ENCODE measurements around the gene EPB41L4A. TPM values are rescaled to one million over a fixed set of nuclear protein-coding genes. Genes with fewer than 3 reads are reported as not detected.

The EPB41L4A gene
- total and polyA plus RNA-seq, 2 donors (not counting 3 experiments of a cell fraction or from before 2014, with no cell fraction given): 6.0 to 17.9 TPM

- no peak for FAIRE-seq
- no peak overlapping the region for H3K27ac ChIP-seq (ENCODE audit: insufficient read depth, low read depth, low read length)
- CTCF ChIA-PET: interaction anchor here (1.3 kb wide), 1 partner anchor 13 kb away, joined by 3 read pairs; no protein-coding TSS in a partner anchor
These were observed 65.4 kb downstream of the EPB41L4A start for GRCh38 chr5:112353678-112354077.

DNA sequence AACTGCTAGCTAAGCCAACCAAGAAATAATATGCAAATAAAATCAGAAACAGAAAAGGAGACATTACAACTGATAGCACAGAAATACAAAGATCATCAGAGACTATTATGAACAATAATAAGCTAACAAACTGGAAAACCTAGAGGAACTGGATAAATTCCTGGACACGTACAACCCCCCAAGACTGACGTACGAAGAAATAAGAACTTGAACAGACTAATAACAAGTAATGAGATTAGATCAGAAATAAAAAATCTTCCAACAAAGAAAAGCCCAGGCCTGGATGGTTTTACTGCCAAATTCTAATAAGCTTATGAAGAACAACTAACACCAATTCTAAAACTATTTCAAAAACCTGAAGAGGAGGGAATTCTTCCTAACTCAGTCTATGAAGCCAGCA lies 67.9 kb downstream of the EPB41L4A start:
- dilution Hi-C loops (cut with MboI; ENCODE audit: extremely low pct_ligation_motif_present, low sequenced_read_pairs) (no loop called here), intact Hi-C loops (cut with micrococcal nuclease) (no loop called here)
- TF ChIP-seq POLR2A (IDR thresholded peaks at IDR 0.05; ENCODE audit: low read depth, low read length) (no peak), MYC (IDR thresholded peaks at IDR 0.05; ENCODE audit: low read depth, low read length) (no peak), POLR2AphosphoS5 (IDR thresholded peaks at IDR 0.05; ENCODE audit: insufficient read depth, low read depth, low read length) (no peak), EZH2 (IDR thresholded peaks at IDR 0.05; ENCODE audit: borderline replicate concordance, low read depth, low read length, severe bottlenecking) (no peak), GATA2 (IDR thresholded peaks at IDR 0.05; ENCODE audit: insufficient read depth, insufficient read length, low read depth, low read length) (no peak)
- TF ChIP-seq, protein P1, sequence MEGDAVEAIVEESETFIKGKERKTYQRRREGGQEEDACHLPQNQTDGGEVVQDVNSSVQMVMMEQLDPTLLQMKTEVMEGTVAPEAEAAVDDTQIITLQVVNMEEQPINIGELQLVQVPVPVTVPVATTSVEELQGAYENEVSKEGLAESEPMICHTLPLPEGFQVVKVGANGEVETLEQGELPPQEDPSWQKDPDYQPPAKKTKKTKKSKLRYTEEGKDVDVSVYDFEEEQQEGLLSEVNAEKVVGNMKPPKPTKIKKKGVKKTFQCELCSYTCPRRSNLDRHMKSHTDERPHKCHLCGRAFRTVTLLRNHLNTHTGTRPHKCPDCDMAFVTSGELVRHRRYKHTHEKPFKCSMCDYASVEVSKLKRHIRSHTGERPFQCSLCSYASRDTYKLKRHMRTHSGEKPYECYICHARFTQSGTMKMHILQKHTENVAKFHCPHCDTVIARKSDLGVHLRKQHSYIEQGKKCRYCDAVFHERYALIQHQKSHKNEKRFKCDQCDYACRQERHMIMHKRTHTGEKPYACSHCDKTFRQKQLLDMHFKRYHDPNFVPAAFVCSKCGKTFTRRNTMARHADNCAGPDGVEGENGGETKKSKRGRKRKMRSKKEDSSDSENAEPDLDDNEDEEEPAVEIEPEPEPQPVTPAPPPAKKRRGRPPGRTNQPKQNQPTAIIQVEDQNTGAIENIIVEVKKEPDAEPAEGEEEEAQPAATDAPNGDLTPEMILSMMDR (IDR thresholded peaks at IDR 0.05; ENCODE audit: extremely low read depth in 1 of 2, insufficient read depth in 1 of 2, low read depth in 1 of 2, low read length in 2 of 2): no peak
- TF ChIP-seq, protein P2, sequence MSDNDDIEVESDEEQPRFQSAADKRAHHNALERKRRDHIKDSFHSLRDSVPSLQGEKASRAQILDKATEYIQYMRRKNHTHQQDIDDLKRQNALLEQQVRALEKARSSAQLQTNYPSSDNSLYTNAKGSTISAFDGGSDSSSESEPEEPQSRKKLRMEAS (IDR thresholded peaks at IDR 0.05; ENCODE audit: insufficient read depth, insufficient read length): no peak
- no peaks in the 10 kb centered on the region for H3K36me3 ChIP-seq (ENCODE audit: control insufficient read depth in 2 of 2, extremely low read depth in 1 of 2, insufficient read depth in 2 of 2, low read length in 2 of 2)
- H3K9me3 ChIP-seq (replicated peaks; ENCODE audit: control insufficient read depth, insufficient read depth, low read length): no peaks in the 10 kb centered on the region
- H3K79me2 ChIP-seq (ENCODE audit: control insufficient read depth, insufficient read depth, low read length): no peaks in the 10 kb centered on the region
- no peaks in the 10 kb centered on the region for H4K20me1 ChIP-seq (replicated peaks; ENCODE audit: control insufficient read depth, extremely low read depth, insufficient read depth, low read length)
- peaks cover 8% of the 10 kb centered on the region for H3K4me1 ChIP-seq (ENCODE audit: control insufficient read depth, extremely low read depth, insufficient read depth, low read length)
- no peak overlapping the region for H3K4me3 ChIP-seq (replicated peaks in 1 of 3; ENCODE audit: insufficient read depth in 1 of 3, low read depth in 1 of 3, low read length in 3 of 3)
- no peak overlapping the region for H2AFZ ChIP-seq (ENCODE audit: low read depth, low read length)
- CTCF ChIA-PET: interaction anchor here (1.0 to 1.3 kb wide), 6 partner anchors 16 to 141 kb away, joined by 3 to 5 read pairs (median 4); no protein-coding TSS in a partner anchor
- no TSS peak for BruUV-seq (replicated peaks)
- H3K9ac ChIP-seq (replicated peaks; ENCODE audit: extremely low read depth, insufficient read depth, low read length): no peak overlapping the region
- DNase-seq (ENCODE audit: low read depth, low spot score): peak; percentile 47
- peak overlapping the region; percentile 18 for H3K4me2 ChIP-seq (ENCODE audit: insufficient read depth, low read length)
- POLR2A ChIA-PET: no interaction called here
- H3K9me1 ChIP-seq (replicated peaks; ENCODE audit: control insufficient read depth, extremely low read depth, insufficient read depth, low read length): no peaks in the 10 kb centered on the region
- FAIRE-seq: no peak
- H3K27ac ChIP-seq (ENCODE audit: insufficient read depth, low read depth, low read length): peak overlapping the region; percentile 10
- H3K27me3 ChIP-seq (ENCODE audit: control insufficient read depth in 2 of 2, insufficient read depth in 2 of 2, low read length in 2 of 2): no peaks in the 10 kb centered on the region

More at GRCh38 chr5:112353678-112354077, 65.4 kb downstream of the EPB41L4A start:
- TF ChIP-seq FOS (IDR thresholded peaks at IDR 0.05; ENCODE audit: borderline replicate concordance, insufficient read depth, low read length): no peak
- no peak for TF ChIP-seq GATA2 (IDR thresholded peaks at IDR 0.05; ENCODE audit: insufficient read depth, insufficient read length, low read depth, low read length)
- TF ChIP-seq EZH2 (IDR thresholded peaks at IDR 0.05; ENCODE audit: borderline replicate concordance, low read depth, low read length, severe bottlenecking): no peak
- TF ChIP-seq POLR2A (IDR thresholded peaks at IDR 0.05; ENCODE audit: low read depth, low read length): no peak
- no peak for TF ChIP-seq MYC (IDR thresholded peaks at IDR 0.05; ENCODE audit: low read depth, low read length)
- TF ChIP-seq, protein P1 (IDR thresholded peaks at IDR 0.05; ENCODE audit: extremely low read depth in 1 of 2, insufficient read depth in 1 of 2, low read depth in 1 of 2, low read length in 2 of 2): no peak
- Histone ChIP-seq H3K27me3 (ENCODE audit: control insufficient read depth in 2 of 2, insufficient read depth in 2 of 2, low read length in 2 of 2) (no peaks in the 10 kb centered on the region), H3K79me2 (ENCODE audit: control insufficient read depth, insufficient read depth, low read length) (no peaks in the 10 kb centered on the region), H4K20me1 (replicated peaks; ENCODE audit: control insufficient read depth, extremely low read depth, insufficient read depth, low read length) (no peaks in the 10 kb centered on the region), H3K4me2 (ENCODE audit: insufficient read depth, low read length) (no peak overlapping the region), H2AFZ (ENCODE audit: low read depth, low read length) (no peak overlapping the region), H3K9me1 (replicated peaks; ENCODE audit: control insufficient read depth, extremely low read depth, insufficient read depth, low read length) (no peaks in the 10 kb centered on the region), H3K9ac (replicated peaks; ENCODE audit: extremely low read depth, insufficient read depth, low read length) (no peak overlapping the region), H3K36me3 (ENCODE audit: control insufficient read depth in 2 of 2, extremely low read depth in 1 of 2, insufficient read depth in 2 of 2, low read length in 2 of 2) (no peaks in the 10 kb centered on the region), H3K9me3 (replicated peaks; ENCODE audit: control insufficient read depth, insufficient read depth, low read length) (no peaks in the 10 kb centered on the region), H3K4me1 (ENCODE audit: control insufficient read depth, extremely low read depth, insufficient read depth, low read length) (peaks cover 8% of the 10 kb centered on the region), H3K4me3 (replicated peaks in 1 of 3; ENCODE audit: insufficient read depth in 1 of 3, low read depth in 1 of 3, low read length in 3 of 3) (no peak overlapping the region)
- BruUV-seq (replicated peaks): no TSS peak
- DNase-seq (ENCODE audit: low read depth, low spot score): no peak
- dilution Hi-C loops (cut with MboI; ENCODE audit: extremely low pct_ligation_motif_present, low sequenced_read_pairs): no loop called here
- intact Hi-C loops (cut with micrococcal nuclease): no loop called here
- POLR2A ChIA-PET: no interaction called here
